PC-3 (cell line): ENCODE measurements around the gene CFL1.

ENCODE experiments used
- EZH2 ChIP-seq: fragments of 300-600 bp; sonication (generic); IDR thresholded peaks from one replicate; pipeline ENCODE4 v1.6.1; 2017; ENCODE audit warnings: antibody characterized with exemption, mild to moderate bottlenecking, low read length; ENCODE audit not compliant: unreplicated experiment
- TF ChIP-seq, protein P1 (sequence below): fragments of 300-600 bp; sonication (generic); conservative IDR thresholded peaks from 2 replicates; pipeline ENCODE4 v1.5.1; 2017; ENCODE audit warnings: antibody characterized with exemption, low read depth, mild to moderate bottlenecking, low read length

DNA sequence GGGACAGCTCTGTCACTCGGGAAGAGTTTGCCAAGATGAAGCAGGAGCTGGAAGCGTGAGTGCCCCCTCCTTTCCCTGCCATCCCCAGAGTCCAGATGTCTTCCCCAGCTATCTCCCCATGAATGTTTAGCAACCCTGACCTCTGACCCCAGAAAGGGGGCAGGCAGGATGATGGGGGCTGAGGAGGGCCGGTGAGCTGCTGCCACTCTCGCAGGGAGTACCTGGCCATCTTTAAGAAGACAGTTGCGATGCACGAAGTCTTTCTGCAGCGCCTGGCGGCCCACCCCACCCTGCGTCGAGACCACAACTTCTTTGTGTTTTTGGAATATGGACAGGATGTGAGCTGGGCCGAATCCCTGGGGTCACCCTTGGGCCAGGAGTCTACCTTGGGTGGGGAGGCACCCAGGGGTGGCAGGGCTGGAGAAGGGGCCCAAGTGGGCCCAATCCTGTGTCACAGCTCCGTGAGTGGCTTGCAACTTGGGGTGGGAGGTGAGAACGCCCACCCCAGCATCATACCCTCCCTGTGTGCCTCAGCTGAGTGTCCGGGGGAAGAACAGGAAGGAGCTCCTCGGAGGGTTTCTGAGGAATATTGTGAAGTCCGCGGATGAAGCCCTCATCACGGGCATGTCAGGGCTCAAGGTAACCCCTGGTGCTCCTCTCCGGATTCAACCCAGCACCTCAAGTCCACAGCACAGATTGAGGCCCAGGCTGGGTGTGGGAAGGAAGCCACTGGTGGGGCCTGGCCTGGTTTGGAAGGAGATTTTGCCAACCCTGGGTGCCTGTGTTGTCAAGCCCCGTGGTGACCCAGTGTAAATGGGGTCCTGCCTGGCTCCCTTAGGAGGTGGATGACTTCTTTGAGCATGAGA, 7.5 kb downstream of the CFL1 start:
- TF ChIP-seq, protein P1, sequence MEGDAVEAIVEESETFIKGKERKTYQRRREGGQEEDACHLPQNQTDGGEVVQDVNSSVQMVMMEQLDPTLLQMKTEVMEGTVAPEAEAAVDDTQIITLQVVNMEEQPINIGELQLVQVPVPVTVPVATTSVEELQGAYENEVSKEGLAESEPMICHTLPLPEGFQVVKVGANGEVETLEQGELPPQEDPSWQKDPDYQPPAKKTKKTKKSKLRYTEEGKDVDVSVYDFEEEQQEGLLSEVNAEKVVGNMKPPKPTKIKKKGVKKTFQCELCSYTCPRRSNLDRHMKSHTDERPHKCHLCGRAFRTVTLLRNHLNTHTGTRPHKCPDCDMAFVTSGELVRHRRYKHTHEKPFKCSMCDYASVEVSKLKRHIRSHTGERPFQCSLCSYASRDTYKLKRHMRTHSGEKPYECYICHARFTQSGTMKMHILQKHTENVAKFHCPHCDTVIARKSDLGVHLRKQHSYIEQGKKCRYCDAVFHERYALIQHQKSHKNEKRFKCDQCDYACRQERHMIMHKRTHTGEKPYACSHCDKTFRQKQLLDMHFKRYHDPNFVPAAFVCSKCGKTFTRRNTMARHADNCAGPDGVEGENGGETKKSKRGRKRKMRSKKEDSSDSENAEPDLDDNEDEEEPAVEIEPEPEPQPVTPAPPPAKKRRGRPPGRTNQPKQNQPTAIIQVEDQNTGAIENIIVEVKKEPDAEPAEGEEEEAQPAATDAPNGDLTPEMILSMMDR, result no peak
- TF ChIP-seq EZH2, result no peak
